Activated CD8-positive, alpha-beta memory T cell treated with anti-CD3 and anti-CD28 coated beads, Interleukin-2, amount 50 U/mL, for 24 hours (primary cell): ENCODE measurements around the gene MPZL1.
A peak's percentile ranks its signal among the peaks of the same experiment; 100 is the strongest.
"Not testable (repeated sequence)": the region's sequence is repeated elsewhere in the genome, so short reads cannot be mapped to it uniquely, and the experiment has no call there.

Experiments
- DNase-seq: peaks from one replicate; pipeline ENCODE4 v3.0.0-alpha.2; 2020; ENCODE audit errors: extremely low read depth

Gene MPZL1

DNA sequence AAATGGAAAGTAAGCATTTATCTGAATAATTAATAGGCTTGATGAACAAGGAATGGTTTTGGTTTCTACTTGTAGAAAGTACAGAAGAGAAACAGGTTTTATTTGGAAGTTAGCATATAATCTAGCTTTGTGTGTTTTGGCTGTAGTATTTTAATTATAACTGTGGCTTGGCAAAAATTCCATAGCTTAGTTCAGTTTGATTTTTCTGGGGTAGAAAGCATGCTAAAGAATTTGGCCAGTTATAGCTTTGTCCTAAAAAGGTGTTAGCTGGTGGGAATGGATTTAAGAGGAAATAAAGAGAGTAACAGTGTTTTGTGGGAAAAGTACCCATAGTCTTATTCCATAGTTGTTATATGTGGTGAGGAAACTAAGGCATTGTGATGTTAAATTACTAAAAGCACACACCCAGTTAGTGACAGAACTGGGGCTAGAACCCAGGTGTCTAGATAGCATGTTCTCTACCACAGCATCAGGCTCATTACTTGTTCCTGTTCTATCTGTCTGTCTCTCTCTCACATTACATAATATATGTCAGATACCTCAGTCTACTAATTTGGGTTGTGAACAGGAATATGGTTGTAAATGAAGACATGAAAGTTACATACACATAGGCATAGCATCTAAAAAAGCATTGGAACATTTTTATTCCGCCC is 55.0 kb downstream of the MPZL1 start:
- no peak for DNase-seq

DNA sequence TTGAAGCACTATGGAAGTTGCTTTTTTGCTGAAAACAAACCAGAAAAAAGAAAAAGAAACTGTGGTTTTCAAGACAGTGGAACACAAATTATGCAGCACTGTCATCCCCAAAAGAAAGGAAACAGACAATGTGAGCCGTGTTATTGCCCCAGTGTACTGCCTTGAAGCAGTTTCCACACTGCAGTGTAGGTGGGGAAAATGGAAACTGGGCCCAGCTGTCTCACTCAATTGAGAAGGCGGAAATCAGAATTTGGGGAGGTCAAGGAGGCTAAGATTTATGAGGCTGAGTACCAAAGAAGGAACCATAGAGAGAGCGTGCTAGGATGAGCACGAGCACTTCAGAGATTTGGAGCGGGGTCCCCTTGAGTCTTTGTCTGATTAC is 55.5 kb downstream of the MPZL1 start:
- no peak for DNase-seq

DNA sequence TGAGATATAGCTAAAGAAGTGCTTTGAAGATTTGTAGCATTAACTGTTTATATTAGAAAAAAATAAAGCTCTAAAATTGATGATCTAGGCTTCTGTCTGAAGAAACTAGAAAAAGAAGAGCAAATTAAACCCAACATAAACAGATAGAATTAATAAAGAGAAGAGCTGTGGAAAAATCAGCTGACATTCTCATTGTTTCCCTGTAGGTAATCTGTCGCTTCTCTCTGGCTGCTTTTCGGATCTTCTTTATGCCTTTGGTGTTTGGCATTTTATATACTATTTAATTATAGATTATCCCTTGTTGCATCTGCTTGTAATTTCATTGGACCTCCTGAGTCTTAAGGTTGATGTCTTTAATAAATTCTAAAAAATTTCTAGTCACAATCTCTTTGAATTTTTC is 59.8 kb downstream of the MPZL1 start:
- no peak for DNase-seq

- DNase-seq: no peak
Measured at GRCh38 chr1:167782946-167783345, 61.2 kb downstream of the MPZL1 start.

DNA sequence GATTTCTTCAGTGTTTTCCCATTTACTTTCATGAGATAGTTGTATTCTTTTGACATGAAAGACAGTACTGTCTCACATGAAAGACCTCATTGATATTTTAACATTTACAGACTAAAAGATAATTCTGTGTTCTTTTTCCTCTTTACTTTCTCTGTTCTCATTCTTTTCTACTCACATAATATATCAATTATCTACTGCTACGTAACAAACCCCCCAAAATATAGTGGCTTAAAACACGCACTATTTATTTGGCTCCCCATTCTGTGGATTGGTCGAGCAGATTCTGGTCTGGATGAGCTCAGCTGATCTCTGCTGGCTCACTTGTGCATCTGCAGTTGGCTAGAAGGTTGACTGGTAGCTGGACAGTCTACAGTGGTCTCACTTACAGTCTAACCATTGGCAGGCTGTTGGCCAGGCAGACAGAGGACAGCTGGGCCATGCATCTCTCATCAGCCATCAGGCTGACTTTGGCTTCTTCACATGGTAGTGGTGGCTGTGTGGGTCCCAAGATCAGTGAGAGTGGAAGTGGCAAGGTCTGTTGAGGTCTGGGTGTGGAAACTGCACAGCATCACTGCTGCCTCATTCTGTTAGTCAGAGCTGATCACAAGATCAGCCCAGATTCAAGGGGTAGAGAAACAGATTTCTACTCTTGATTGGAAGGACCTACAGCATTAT is 63.2 kb downstream of the MPZL1 start:
- DNase-seq: no peak

DNA sequence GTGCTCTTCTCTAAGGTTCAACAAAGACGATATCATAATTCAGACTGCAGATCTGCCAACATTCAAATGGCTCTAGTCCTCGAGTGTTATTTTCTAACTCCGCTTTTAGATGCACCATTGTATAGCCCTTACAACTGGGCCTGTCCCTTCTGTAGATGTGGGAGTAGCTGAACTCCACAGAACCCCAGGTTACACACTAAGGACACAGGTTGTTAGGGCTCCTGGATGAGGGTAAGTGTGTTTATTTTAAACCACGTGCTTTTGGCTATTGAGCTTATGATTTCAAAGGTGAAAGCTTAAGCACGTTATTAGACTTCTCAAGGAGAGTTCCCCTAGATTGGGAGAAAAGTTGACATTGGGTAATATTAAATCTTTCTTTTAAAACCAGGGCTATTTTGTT is 64.7 kb downstream of the MPZL1 start:
- no peak for DNase-seq

GRCh38 chr1:167789501-167789900 is 67.7 kb downstream of the MPZL1 start:
- no peak for DNase-seq

GRCh38 chr1:167790117-167790516 is 68.3 kb downstream of the MPZL1 start:
- no peak for DNase-seq

DNA sequence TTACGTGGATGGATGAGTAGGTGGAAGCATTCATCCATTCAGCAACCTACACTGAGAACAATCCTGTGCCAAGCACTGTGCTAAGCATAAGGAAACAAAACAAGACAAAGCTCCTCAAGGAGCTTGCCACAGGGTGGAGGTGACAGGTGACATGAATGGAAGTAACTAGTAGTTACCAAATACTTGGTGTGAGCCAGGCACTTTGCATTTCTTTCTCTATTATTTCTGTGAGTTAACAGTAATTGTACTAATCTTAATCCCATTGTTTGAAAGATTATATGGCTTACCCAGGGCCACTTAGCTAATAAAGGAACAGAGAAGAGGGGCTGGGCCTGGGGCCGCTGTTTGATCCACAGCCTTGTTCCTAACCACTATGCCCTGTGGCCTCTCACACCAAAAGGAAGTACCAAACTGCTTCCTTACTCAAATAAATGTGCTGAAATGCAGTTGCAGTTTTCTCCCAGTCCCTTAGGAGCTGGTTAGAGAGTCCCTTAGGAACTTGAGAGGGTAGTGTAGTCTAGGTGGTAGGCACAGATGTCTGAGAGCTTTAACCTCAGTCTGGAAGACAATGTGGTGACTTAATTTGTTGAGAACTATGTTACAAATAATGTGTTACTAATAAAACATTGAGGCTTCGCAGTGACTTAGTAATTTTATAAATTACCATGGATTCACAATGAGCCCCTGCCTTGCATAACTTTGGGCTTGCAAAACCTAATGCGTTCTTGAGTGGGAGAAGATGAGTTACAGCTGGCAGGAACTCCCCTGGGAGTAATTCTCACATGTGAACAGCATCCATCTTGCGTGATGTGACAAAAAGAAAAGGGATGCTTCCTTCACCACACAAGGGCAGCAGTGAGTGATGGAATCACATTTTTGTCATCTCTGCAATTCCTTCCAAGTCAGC is 69.8 kb downstream of the MPZL1 start:
- DNase-seq: no peak

DNA sequence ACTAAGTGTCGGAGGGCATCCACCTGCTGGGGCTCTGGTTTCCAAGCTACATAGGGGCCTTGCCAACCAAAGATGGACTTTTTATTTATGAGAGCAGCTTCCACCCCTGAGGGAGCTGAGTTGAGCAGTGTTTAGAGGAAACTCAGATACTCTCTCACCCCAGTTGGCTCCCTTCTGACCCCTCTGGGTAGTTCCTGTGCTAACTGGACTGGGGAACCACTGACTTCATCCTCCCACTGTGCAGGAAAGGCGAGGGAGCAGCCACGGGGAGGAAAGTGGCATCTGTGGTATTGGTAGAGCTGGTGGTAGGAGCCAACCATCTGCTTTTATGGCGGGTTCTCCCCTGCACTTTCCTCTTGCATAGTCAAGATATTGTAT is 70.4 kb downstream of the MPZL1 start:
- DNase-seq: no peak

DNA sequence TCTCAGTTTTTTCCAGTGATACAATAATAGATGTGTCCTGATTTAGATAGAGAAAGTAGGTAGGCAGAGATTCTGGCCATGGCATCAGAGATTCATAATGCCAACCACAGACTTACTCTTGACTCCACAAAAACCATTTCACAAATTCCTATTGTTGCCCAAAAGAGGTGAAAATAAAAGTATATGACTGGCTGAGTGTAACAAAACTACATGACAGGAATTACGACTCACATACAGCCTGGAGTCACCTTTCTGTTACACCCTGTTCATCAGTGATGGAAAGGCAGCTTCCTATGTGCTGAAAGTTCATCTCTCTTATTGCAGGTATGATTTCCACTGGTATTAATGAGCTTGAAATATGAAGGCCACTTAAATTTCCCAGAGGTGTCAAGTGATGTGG is 72.3 kb downstream of the MPZL1 start:
- no peak for DNase-seq

GRCh38 chr1:167795810-167796740 is 74.3 kb downstream of the MPZL1 start:
- DNase-seq: no peak

- no peak for DNase-seq
Measured at GRCh38 chr1:167797015-167797414, 75.2 kb downstream of the MPZL1 start.

GRCh38 chr1:167798952-167799351 is 77.2 kb downstream of the MPZL1 start:
- no peak for DNase-seq

GRCh38 chr1:167799747-167800146 is 78.0 kb downstream of the MPZL1 start:
- DNase-seq: no peak

GRCh38 chr1:167800251-167800650 is 78.5 kb downstream of the MPZL1 start:
- no peak for DNase-seq

- no peak for DNase-seq
Measured at GRCh38 chr1:167802235-167802634, 80.5 kb downstream of the MPZL1 start.

DNA sequence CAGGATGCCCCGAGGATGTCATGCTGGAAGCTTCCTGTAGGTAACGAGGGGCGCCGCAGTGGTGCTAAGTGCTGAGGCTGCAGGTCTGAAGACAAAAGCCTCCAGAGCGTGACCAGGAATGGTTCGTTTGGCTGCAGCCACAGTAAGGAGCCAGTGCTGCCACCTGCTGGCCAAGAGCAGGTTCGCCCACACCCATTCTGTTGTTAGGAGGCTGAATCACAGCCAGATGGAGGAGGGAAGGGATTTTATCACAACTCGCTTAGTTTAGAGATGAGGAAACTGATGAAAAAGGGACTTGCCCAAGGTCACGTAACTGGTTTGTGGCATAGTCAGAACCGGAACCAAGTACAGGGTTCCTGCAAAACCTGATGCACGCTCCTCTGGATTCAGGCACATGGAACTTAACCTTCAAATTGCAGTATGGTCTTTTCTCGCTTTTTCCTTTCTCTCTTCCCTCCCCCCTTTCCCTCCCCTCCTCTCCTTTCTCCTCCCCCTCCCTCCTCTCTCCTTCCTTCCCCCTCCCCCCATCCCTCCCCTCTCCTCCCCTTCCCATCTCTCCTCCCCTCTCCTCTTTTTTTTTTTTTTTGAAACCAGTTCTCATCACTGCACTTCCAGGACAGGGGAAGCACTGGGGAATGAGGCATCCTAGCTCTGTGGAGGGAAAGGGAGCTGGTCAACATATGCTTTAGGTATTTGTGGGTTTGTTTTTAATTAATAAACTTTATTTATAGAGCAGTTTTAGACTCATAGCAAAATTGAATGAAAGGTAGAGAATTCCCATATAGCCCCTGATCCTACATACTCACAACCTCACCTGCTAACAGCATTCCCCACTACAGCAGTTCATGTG is 81.8 kb downstream of the MPZL1 start:
- DNase-seq: peak; percentile 77

GRCh38 chr1:167805041-167805556 is 83.3 kb downstream of the MPZL1 start:
- no peak for DNase-seq

GRCh38 chr1:167806235-167806634 is 84.5 kb downstream of the MPZL1 start:
- DNase-seq: not testable (repeated sequence)
